ENCODE data around the gene EIF2B2.

GRCh38 chr14:75049136-75049535, 46.4 kb downstream of the EIF2B2 start:
- no peak for TF ChIP-seq TAF1 (IDR thresholded peaks at IDR 0.05; ENCODE audit: low read depth, low read length)
- no peak for TF ChIP-seq POLR2A (IDR thresholded peaks at IDR 0.05; ENCODE audit: low read depth, low read length)
